Mucosa of descending colon (tissue), 3 donors: ENCODE data around the gene MIDN. TPM values are rescaled to one million over a fixed set of nuclear protein-coding genes. Genes with fewer than 3 reads are reported as not detected.
A peak's percentile ranks its signal among the peaks of the same experiment; 100 is the strongest.

Source experiments
- ATAC-seq: fragments of 200-7000 bp; cut with Tn5 transposase; one replicate; pipeline ENCODE4 v1.9.1; 2020; ENCODE audit warnings: mild to moderate bottlenecking, moderate library complexity
- DNase-seq, 3 donors: peaks; one replicate each; pipeline ENCODE4 v3.0.0-alpha.2; 2020
- H3K36me3 ChIP-seq: fragments of 200-600 bp; one replicate; pipeline ENCODE4 v1.8.0; 2021; ENCODE audit warnings: low read depth, mild to moderate bottlenecking
- H3K4me1 ChIP-seq: fragments of 200-600 bp; one replicate; pipeline ENCODE4 v1.8.0; 2021; ENCODE audit warnings: low read depth, mild to moderate bottlenecking
- H3K4me3 ChIP-seq: fragments of 200-600 bp; one replicate; pipeline ENCODE4 v1.8.0; 2021; ENCODE audit warnings: mild to moderate bottlenecking
- H3K9me3 ChIP-seq: fragments of 200-600 bp; one replicate; pipeline ENCODE4 v1.8.0; 2021; ENCODE audit warnings: mild to moderate bottlenecking
- CTCF ChIP-seq: fragments of 200-600 bp; IDR thresholded peaks from one replicate; pipeline ENCODE4 v1.8.0; 2022; ENCODE audit warnings: antibody characterized with exemption, mild to moderate bottlenecking
- intact Hi-C, 2 donors: fragments of 100-400 bp; cut with DNase I in 1 of 2; cut with micrococcal nuclease in 1 of 2; formaldehyde crosslinking; loops; one replicate each; pipeline versions ENCODE4 v1.11.0 to v1.11.1; 2022; cut with DNase I, micrococcal nuclease
- total RNA-seq, 3 donors: library from RNA; stranded (reverse); fragmentation: NEBNext Ultra II Directional in 2 of 3; extraction: Animal tissue kit (Norgen Biotek cat#: 25700) in 2 of 3; gene quantifications; one replicate each; pipeline versions ENCODE4 v1.2.1 to v1.2.4, GENCODE V29; 2021 to 2023
- donor health status: DM: no; HTN: no; CAD: no; lungs with moderate emphysema.
- donor health status: DM: no; HTN: no; CAD: no.
- donor health status: DM: no; HTN: yes; CAD: no.

Gene MIDN
- total RNA-seq, 3 donors from 2014 or later, result 136 to 251 (median 213) TPM

- DNase-seq, result no peak
- H3K4me1 ChIP-seq, result peaks cover 79% of the 10 kb centered on the region
- H3K36me3 ChIP-seq, result peaks cover 19% of the 10 kb centered on the region
- no peak for TF ChIP-seq CTCF
- H3K9me3 ChIP-seq, result no peaks in the 10 kb centered on the region
- intact Hi-C loops, result no loop called here
- no peak overlapping the region for H3K4me3 ChIP-seq
- no peak for ATAC-seq
Measured at GRCh38 chr19:1272423-1273262, 24.3 kb downstream of the MIDN start.

- Histone ChIP-seq H3K36me3 (peaks cover 19% of the 10 kb centered on the region), H3K9me3 (no peaks in the 10 kb centered on the region), H3K4me1 (peaks cover 71% of the 10 kb centered on the region), H3K4me3 (no peak overlapping the region)
- DNase-seq (no peak), ATAC-seq (no peak)
- intact Hi-C loops, result no loop called here
- TF ChIP-seq CTCF, result no peak
Measured at GRCh38 chr19:1273263-1274041, 25.1 kb downstream of the MIDN start.

- H3K4me1 ChIP-seq, result peaks cover 66% of the 10 kb centered on the region
- intact Hi-C loops, result no loop called here
- DNase-seq, result peak in 1 of 3 donors; percentile 60
- no peak for ATAC-seq
- H3K4me3 ChIP-seq, result no peak overlapping the region
- H3K36me3 ChIP-seq, result peaks cover 19% of the 10 kb centered on the region
- no peaks in the 10 kb centered on the region for H3K9me3 ChIP-seq
- no peak for TF ChIP-seq CTCF
Measured at GRCh38 chr19:1274081-1274851, 25.9 kb downstream of the MIDN start.

- DNase-seq, result no peak
- Histone ChIP-seq H3K36me3 (peaks cover 19% of the 10 kb centered on the region), H3K4me1 (peaks cover 66% of the 10 kb centered on the region), H3K4me3 (peak overlapping the region; percentile 32), H3K9me3 (no peaks in the 10 kb centered on the region)
- intact Hi-C loops, result no loop called here
- no peak for TF ChIP-seq CTCF
- no peak for ATAC-seq
Measured at GRCh38 chr19:1274852-1275259, 26.5 kb downstream of the MIDN start.

- DNase-seq, result peak; percentile 96 to 98 (median 97)
- peaks cover 61% of the 10 kb centered on the region for H3K4me1 ChIP-seq
- TF ChIP-seq CTCF, result no peak
- no peaks in the 10 kb centered on the region for H3K9me3 ChIP-seq
- intact Hi-C loops, result no loop called here
- H3K4me3 ChIP-seq, result peak within 1 kb of the TSS; percentile 32
- peaks cover 19% of the 10 kb centered on the region for H3K36me3 ChIP-seq
- peak; percentile 86 for ATAC-seq
Measured at GRCh38 chr19:1275260-1275975, 27.0 kb downstream of the MIDN start, which contains the start of gene FAM174C. Gene FAM174C, plus strand, starts transcription at chr19:1275530. Its CDS starts 20 bp downstream, at chr19:1275550.
